Tibial nerve (tissue), 4 donors: Measurements from ENCODE around the gene CAV1. TPM values are rescaled to one million over a fixed set of nuclear protein-coding genes. Genes with fewer than 3 reads are reported as not detected.

Source experiments
- DNase-seq, 2 donors: peaks; one replicate each; pipeline ENCODE4 v3.0.0-alpha.2; 2019; ENCODE audit warnings: low spot score in 2 of 2
- H3K27ac ChIP-seq, 4 donors: fragments of 200-600 bp; sonication (generic) in 3 of 4; one replicate each; pipeline ENCODE4 v1.5.1; 2017 to 2019; ENCODE audit warnings: mild to moderate bottlenecking in 1 of 4
- H3K27me3 ChIP-seq, 2 donors: fragments of 200-600 bp; sonication (generic) in 1 of 2; one replicate each; pipeline versions ENCODE4 v1.5.1 to v1.6.0; 2017 to 2019
- H3K36me3 ChIP-seq, 3 donors: fragments of 200-600 bp; sonication (generic); one replicate each; pipeline ENCODE4 v1.5.1; 2018 to 2019
- H3K4me1 ChIP-seq, 4 donors: fragments of 200-600 bp; sonication (generic) in 3 of 4; one replicate each; pipeline ENCODE4 v1.5.1; 2017 to 2019
- H3K4me3 ChIP-seq, 4 donors: fragments of 200-600 bp; sonication (generic) in 3 of 4; one replicate each; pipeline ENCODE4 v1.5.1; 2017 to 2019; ENCODE audit warnings: mild to moderate bottlenecking in 1 of 4, moderate library complexity in 1 of 4
- H3K9me3 ChIP-seq, 4 donors: fragments of 200-600 bp; sonication (generic) in 3 of 4; one replicate each; pipeline ENCODE4 v1.5.1; 2017 to 2019
- EP300 ChIP-seq, 2 donors: sonication (generic); formaldehyde crosslinking; IDR thresholded peaks; one replicate each; pipeline ENCODE4 v1.6.1; 2017; ENCODE audit warnings: antibody characterized with exemption in 2 of 2, mild to moderate bottlenecking in 1 of 2
- POLR2A ChIP-seq, 2 donors: fragments of 450-650 bp; IDR thresholded peaks; one replicate each; pipeline ENCODE4 v1.6.1; 2017; ENCODE audit warnings: antibody characterized with exemption in 2 of 2, mild to moderate bottlenecking in 2 of 2, moderate library complexity in 2 of 2
- WGBS, 2 donors: methylation state at CpG; one replicate each; pipeline ENCODE4 v1.1.5; 2018; 5-methylcytosine and 5-hydroxymethylcytosine counted together
- total RNA-seq, 4 donors: library from RNA; depleted of rRNA; stranded (reverse); fragments of >200 nt; gene quantifications; one replicate each; pipeline ENCODE4 v1.1.0, GENCODE V29; 2016
- TF ChIP-seq, protein P1 (sequence below), 5 experiments: fragments of 200-600 bp in 3 of 5; fragments of 450-650 bp in 2 of 5; sonication (generic) in 3 of 5; IDR thresholded peaks; one replicate each; pipeline ENCODE4 v1.5.1; 2016 to 2019; ENCODE audit warnings: antibody characterized with exemption in 5 of 5, mild to moderate bottlenecking in 3 of 5, moderate library complexity in 2 of 5

Gene CAV1
- total RNA-seq, 4 donors from 2014 or later, result 196 to 375 (median 312) TPM

DNA sequence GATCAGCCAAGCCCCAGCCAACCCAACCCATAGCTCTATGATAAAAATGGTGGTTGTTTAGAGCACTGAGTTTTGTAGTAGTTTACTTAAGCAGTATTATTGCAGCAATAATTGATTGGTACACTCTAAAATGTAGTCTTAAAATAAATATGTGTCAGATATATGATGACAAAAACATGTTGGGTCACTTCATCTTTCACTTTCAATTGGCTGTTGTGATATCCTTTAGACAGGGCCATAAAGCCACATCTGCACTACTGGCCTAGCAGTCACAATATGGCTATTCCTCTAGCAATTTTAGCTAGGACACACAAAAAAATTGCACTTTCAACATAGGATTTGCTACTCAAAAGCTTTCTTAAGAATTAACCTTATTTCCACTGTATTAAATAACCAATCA lies 5.9 kb upstream of the CAV1 start:
- H3K36me3 ChIP-seq, result no peaks in the 10 kb centered on the region
- TF ChIP-seq, protein P1, sequence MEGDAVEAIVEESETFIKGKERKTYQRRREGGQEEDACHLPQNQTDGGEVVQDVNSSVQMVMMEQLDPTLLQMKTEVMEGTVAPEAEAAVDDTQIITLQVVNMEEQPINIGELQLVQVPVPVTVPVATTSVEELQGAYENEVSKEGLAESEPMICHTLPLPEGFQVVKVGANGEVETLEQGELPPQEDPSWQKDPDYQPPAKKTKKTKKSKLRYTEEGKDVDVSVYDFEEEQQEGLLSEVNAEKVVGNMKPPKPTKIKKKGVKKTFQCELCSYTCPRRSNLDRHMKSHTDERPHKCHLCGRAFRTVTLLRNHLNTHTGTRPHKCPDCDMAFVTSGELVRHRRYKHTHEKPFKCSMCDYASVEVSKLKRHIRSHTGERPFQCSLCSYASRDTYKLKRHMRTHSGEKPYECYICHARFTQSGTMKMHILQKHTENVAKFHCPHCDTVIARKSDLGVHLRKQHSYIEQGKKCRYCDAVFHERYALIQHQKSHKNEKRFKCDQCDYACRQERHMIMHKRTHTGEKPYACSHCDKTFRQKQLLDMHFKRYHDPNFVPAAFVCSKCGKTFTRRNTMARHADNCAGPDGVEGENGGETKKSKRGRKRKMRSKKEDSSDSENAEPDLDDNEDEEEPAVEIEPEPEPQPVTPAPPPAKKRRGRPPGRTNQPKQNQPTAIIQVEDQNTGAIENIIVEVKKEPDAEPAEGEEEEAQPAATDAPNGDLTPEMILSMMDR (IDR thresholded peaks at IDR 0.05), result no peak
- no peaks in the 10 kb centered on the region for H3K9me3 ChIP-seq
- H3K4me1 ChIP-seq, result peaks cover 0 to 21% (median 0%) of the 10 kb centered on the region in 4 donors
- no peaks in the 10 kb centered on the region for H3K27me3 ChIP-seq
- no peak for DNase-seq
- H3K27ac ChIP-seq, result no peak overlapping the region
- H3K4me3 ChIP-seq, result no peak overlapping the region

DNA sequence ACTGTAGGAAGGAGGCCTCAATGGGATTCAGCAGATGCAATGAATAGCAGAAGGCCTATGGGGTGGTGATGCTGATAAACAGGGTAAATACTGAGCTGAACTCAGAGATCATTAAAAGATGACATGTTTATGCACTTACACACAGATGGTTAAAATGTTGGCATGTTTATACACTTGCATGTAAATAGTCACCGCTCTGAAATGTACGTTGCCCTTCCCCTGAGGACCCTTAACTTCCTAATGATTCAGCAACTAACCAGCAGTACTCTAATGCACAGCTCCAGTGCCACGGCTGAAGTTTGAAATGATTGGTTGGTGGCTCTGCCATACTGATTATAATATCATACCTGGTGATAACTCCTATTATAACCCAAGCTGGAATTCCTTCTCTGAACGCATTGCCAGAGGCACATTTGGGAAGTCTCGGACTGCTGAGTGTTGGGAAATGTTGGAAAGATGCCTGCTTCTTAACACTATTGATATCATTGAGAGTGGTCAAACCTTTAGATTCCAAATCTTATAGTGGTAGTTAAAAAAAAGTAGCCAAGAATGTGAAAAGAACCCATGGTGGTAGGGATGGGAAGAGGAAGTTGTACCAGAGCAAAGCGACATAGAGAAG lies 3.7 kb upstream of the CAV1 start:
- Histone ChIP-seq H3K36me3 (no peaks in the 10 kb centered on the region), H3K4me1 (peaks cover 0 to 27% (median 0%) of the 10 kb centered on the region in 4 donors), H3K4me3 (no peak overlapping the region), H3K9me3 (no peaks in the 10 kb centered on the region), H3K27ac (peak overlapping the region in 1 of 4 donors; percentile 44), H3K27me3 (no peaks in the 10 kb centered on the region)
- 93 to 94% methylated on average over 6 of the region's 6 CpGs for WGBS, 2 donors
- DNase-seq, result no peak
- no peak for TF ChIP-seq POLR2A (IDR thresholded peaks at IDR 0.05)
- TF ChIP-seq, protein P1 (IDR thresholded peaks at IDR 0.05), result no peak
- TF ChIP-seq EP300 (IDR thresholded peaks at IDR 0.05), result no peak

DNA sequence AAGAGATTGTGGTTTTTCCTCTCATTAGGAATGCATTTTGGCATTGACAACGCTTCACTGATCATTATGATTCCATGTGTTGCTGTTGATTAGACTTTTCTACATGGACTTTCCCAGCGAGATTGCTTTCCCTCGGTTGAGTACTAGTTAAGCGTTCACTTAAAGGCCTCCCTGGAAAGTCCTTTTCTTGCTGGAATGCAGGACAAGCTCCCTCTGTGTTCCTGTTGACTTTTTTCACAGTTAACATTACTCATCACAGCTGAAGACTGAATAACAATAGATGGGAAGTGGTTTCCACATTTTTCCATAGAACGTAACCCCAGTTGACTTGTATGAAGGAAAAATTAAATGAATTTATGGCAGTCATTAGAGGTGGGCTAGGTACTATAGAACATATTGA lies 2.6 kb upstream of the CAV1 start:
- 54 to 64% methylated on average over 5 of the region's 5 CpGs for WGBS, 2 donors
- DNase-seq, result no peak

DNA sequence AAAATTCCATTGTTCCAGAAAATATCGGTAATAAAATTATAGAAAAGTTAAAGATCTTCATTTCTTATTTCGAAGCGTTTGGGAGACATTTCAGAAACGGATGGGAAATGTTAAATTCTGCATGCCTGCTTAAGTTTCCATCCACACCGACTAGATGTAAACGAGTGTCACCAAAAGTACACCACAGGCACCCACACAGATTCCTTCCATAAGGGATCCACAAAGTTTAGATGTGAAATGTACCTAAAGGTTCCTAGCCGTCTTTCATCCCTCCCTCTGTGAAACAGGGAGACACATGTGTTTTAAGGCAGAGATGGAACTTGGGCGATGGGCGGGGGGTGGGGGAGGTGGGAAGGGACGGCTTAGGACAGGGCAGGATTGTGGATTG lies 621 bp upstream of the CAV1 start:
- Histone ChIP-seq H3K4me1 (peaks cover 0 to 53% (median 9%) of the 10 kb centered on the region in 4 donors), H3K4me3 (peak overlapping the region; percentile 48 to 81 (median 62))
- 20% methylated on average over 9 to 10 of the region's 10 CpGs for WGBS, 2 donors

More for the DNA sequence above, 2.6 kb upstream of the CAV1 start:
- peaks cover 0 to 35% (median 0%) of the 10 kb centered on the region in 4 donors for H3K4me1 ChIP-seq
- no peaks in the 10 kb centered on the region for H3K36me3 ChIP-seq
- TF ChIP-seq EP300 (IDR thresholded peaks at IDR 0.05), result no peak
- TF ChIP-seq, protein P1 (IDR thresholded peaks at IDR 0.05), result no peak
- TF ChIP-seq POLR2A (IDR thresholded peaks at IDR 0.05), result no peak
- no peak overlapping the region for H3K4me3 ChIP-seq
- H3K27ac ChIP-seq, result peak overlapping the region in 2 of 4 donors; percentile 40 to 44
- H3K9me3 ChIP-seq, result no peaks in the 10 kb centered on the region
- no peaks in the 10 kb centered on the region for H3K27me3 ChIP-seq

DNA sequence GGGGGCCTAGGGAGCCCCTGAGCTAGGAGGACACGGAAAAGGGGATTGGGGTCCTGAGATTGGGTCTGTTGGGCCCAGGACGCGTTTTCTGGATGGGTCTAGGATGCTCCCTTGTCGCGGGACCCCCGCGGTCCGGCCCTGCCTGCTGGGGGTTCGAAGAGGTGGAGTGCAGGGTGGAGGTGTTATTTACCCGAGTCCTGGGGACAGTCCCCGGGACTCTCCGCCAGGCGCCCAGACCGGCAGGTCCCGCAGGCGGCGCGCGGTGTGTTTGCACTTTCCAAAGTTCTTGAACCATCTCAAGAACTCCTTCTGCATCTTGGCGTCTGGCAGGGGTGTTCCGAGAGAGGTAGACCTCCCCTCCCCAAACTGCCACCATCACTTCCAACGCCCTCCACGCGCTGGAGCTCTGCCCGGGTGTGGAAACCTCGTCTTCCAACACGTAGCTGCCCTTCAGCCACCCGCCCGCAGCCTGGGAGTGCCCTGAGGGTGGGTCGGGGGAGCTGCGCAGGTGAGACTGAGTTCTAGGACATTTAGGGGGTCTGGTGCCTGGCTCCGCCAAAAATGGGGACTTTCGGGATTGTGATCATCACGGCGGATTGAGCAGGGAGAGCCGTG lies 569 bp downstream of the CAV1 start:
- peak overlapping the region; percentile 48 to 81 (median 62) for H3K4me3 ChIP-seq
- no peak for TF ChIP-seq EP300 (IDR thresholded peaks at IDR 0.05)
- TF ChIP-seq, protein P1 (IDR thresholded peaks at IDR 0.05), result peak in 1 of 5 experiments; percentile 17
- TF ChIP-seq POLR2A (IDR thresholded peaks at IDR 0.05), result peak in 1 of 2 donors; percentile 2
- no peaks in the 10 kb centered on the region for H3K36me3 ChIP-seq
- no peaks in the 10 kb centered on the region for H3K27me3 ChIP-seq
- 1% methylated on average over 32 to 36 of the region's 36 CpGs for WGBS, 2 donors
- H3K4me1 ChIP-seq, result peaks cover 0 to 64% (median 9%) of the 10 kb centered on the region in 4 donors
- peak; percentile 22 to 28 for DNase-seq
- peak overlapping the region; percentile 79 to 94 (median 87) for H3K27ac ChIP-seq
- no peaks in the 10 kb centered on the region for H3K9me3 ChIP-seq

More for the DNA sequence above, 621 bp upstream of the CAV1 start:
- Histone ChIP-seq H3K27me3 (no peaks in the 10 kb centered on the region), H3K27ac (peak overlapping the region; percentile 79 to 94 (median 87)), H3K9me3 (no peaks in the 10 kb centered on the region), H3K36me3 (no peaks in the 10 kb centered on the region)
- DNase-seq, result no peak
- TF ChIP-seq, protein P1 (IDR thresholded peaks at IDR 0.05), result no peak
- no peak for TF ChIP-seq EP300 (IDR thresholded peaks at IDR 0.05)
